HG03064 (cell line): ENCODE results near the gene TMEM92.
"Not testable (repeated sequence)": the region's sequence is repeated elsewhere in the genome, so short reads cannot be mapped to it uniquely, and the experiment has no call there.

Experiments used
- ATAC-seq: cut with Tn5 transposase; IDR thresholded peaks from one replicate; pipeline ENCODE4 v1.9.1; 2021; ENCODE audit warnings: low read depth; ENCODE audit not compliant: unreplicated experiment

Gene TMEM92

GRCh38 chr17:50273654-50274040 lies 619 bp upstream of the TMEM92 start:
- ATAC-seq: no peak

GRCh38 chr17:50274897-50275221 lies 593 bp downstream of the TMEM92 start:
- no peak for ATAC-seq

- ATAC-seq: no peak
Observed at GRCh38 chr17:50275279-50275678, 1.0 kb downstream of the TMEM92 start.

GRCh38 chr17:50276588-50277356 lies 2.5 kb downstream of the TMEM92 start:
- ATAC-seq: no peak

- no peak for ATAC-seq
Observed at GRCh38 chr17:50277357-50277754, 3.1 kb downstream of the TMEM92 start.

GRCh38 chr17:50278526-50279180 lies 4.4 kb downstream of the TMEM92 start:
- no peak for ATAC-seq

- ATAC-seq: no peak
Observed at GRCh38 chr17:50279181-50279526, 4.9 kb downstream of the TMEM92 start.

- no peak for ATAC-seq
Observed at GRCh38 chr17:50279639-50280038, 5.4 kb downstream of the TMEM92 start.

GRCh38 chr17:50280068-50280467 lies 5.8 kb downstream of the TMEM92 start:
- ATAC-seq: no peak

- ATAC-seq: no peak
Observed at GRCh38 chr17:50280801-50281441, 6.7 kb downstream of the TMEM92 start.

GRCh38 chr17:50281739-50282401 lies 7.6 kb downstream of the TMEM92 start:
- no peak for ATAC-seq

- no peak for ATAC-seq
Observed at GRCh38 chr17:50283246-50283645, 9.0 kb downstream of the TMEM92 start.

GRCh38 chr17:50283714-50284113 lies 9.4 kb downstream of the TMEM92 start:
- ATAC-seq: no peak

- ATAC-seq: no peak
Observed at GRCh38 chr17:50285941-50286340, 11.7 kb downstream of the TMEM92 start.

- not testable (repeated sequence) for ATAC-seq
Observed at GRCh38 chr17:50287302-50287701, 13.0 kb downstream of the TMEM92 start.

GRCh38 chr17:50288306-50288705 lies 14.0 kb downstream of the TMEM92 start:
- no peak for ATAC-seq

GRCh38 chr17:50289278-50289677 lies 15.0 kb downstream of the TMEM92 start:
- no peak for ATAC-seq

GRCh38 chr17:50289991-50290702 lies 15.9 kb downstream of the TMEM92 start:
- no peak for ATAC-seq

GRCh38 chr17:50290933-50291332 lies 16.7 kb downstream of the TMEM92 start:
- ATAC-seq: no peak

- ATAC-seq: no peak
Observed at GRCh38 chr17:50292465-50292864, 18.2 kb downstream of the TMEM92 start.

GRCh38 chr17:50295021-50295420 lies 20.8 kb downstream of the TMEM92 start:
- no peak for ATAC-seq
